H1 (cell line): ENCODE results near the gene TET1. TPM values are rescaled to one million over a fixed set of nuclear protein-coding genes. Genes with fewer than 3 reads are reported as not detected.

Source experiments
- CTCF ChIA-PET: fragments of 300-600 bp; sonication (Branson Sonifier 250); formaldehyde crosslinking; loops from one replicate; lab custom pipeline; 2021; ENCODE audit not compliant: partially characterized antibody; lab: Charles Lee
- POLR2A ChIA-PET: fragments of 300-600 bp; sonication (Branson Sonifier 250); formaldehyde crosslinking; loops from one replicate; lab custom pipeline; 2021; ENCODE audit warnings: inconsistent platforms; ENCODE audit not compliant: partially characterized antibody; lab: Charles Lee
- DNase-seq, 2 experiments: peaks; one replicate each; pipeline versions ENCODE4 v3.0.0 to v3.0.0-alpha.2; 2010 to 2022; ENCODE audit warnings: low spot score in 2 of 2, low read depth in 1 of 2, mixed read lengths in 1 of 2
- FAIRE-seq: peaks from 2 replicates; lab custom pipeline; 2011; peaks lifted over from hg19 to GRCh38; lab: Jason Lieb, UNC
- H2AFZ ChIP-seq: 2 replicates; pipeline ENCODE4 v1.8.1; 2012; ENCODE audit warnings: low read length, inconsistent platforms
- H2AK5ac ChIP-seq: 2 replicates; pipeline ENCODE4 v1.6.1; 2013; ENCODE audit warnings: low read depth, low read length
- H2BK120ac ChIP-seq: replicated peaks from 2 replicates; pipeline ENCODE3; 2013; ENCODE audit warnings: low read depth, low read length, inconsistent platforms
- H2BK12ac ChIP-seq: 2 replicates; pipeline ENCODE4 v1.6.1; 2013; ENCODE audit warnings: low read depth, low read length
- H2BK15ac ChIP-seq: 2 replicates; pipeline ENCODE4 v1.6.1; 2013; ENCODE audit warnings: low read length
- H2BK20ac ChIP-seq: 2 replicates; pipeline ENCODE4 v1.6.1; 2013; ENCODE audit warnings: low read length
- H2BK5ac ChIP-seq: 2 replicates; pipeline ENCODE4 v1.6.1; 2013; ENCODE audit warnings: low read depth, low read length
- H3K14ac ChIP-seq: 2 replicates; pipeline ENCODE4 v1.6.1; 2013; ENCODE audit warnings: inconsistent platforms; ENCODE audit not compliant: insufficient read length
- H3K18ac ChIP-seq: 2 replicates; pipeline ENCODE4 v1.6.1; 2013; ENCODE audit warnings: low read length; ENCODE audit errors: extremely low read depth
- H3K23ac ChIP-seq: 2 replicates; pipeline ENCODE4 v1.6.1; 2013; ENCODE audit warnings: inconsistent platforms; ENCODE audit not compliant: insufficient read length
- H3K23me2 ChIP-seq: 2 replicates; pipeline ENCODE4 v1.6.1; 2013; ENCODE audit warnings: low read depth, low read length
- H3K27ac ChIP-seq: 2 replicates; pipeline ENCODE4 v1.6.1; 2011; ENCODE audit warnings: low read depth, low read length, inconsistent platforms
- H3K27me3 ChIP-seq, 4 experiments: replicated peaks in 1 of 4; 1 replicate in 1 of 4; 2 replicates in 3 of 4; pipeline versions ENCODE4 v1.6.1 to v1.8.1; 2011 to 2013; ENCODE audit warnings: low read length in 3 of 4, mild to moderate bottlenecking in 3 of 4, inconsistent platforms in 2 of 4, mixed read lengths in 2 of 4, moderate library complexity in 1 of 4; ENCODE audit not compliant: control insufficient read depth in 3 of 4, insufficient read depth in 3 of 4; ENCODE audit errors: extremely low read depth in 1 of 4
- H3K36me3 ChIP-seq, 4 experiments: 2 replicates each; pipeline versions ENCODE4 v1.6.1 to v1.8.1; 2011 to 2013; ENCODE audit warnings: mild to moderate bottlenecking in 4 of 4, low read length in 3 of 4, moderate library complexity in 2 of 4, control low read depth in 1 of 4, inconsistent platforms in 1 of 4; ENCODE audit not compliant: insufficient read depth in 4 of 4, control insufficient read depth in 2 of 4
- H3K4ac ChIP-seq: replicated peaks from 2 replicates; pipeline ENCODE3; 2013; ENCODE audit warnings: low read length, low read depth, mixed read lengths, inconsistent platforms; ENCODE audit not compliant: insufficient read length
- H3K4me1 ChIP-seq, 4 experiments: replicated peaks in 1 of 4; 1 replicate in 1 of 4; 2 replicates in 3 of 4; pipeline versions ENCODE4 v1.6.1 to v1.8.1; 2011 to 2013; ENCODE audit warnings: low read length in 3 of 4, inconsistent platforms in 2 of 4, mixed read lengths in 1 of 4; ENCODE audit not compliant: insufficient read depth in 4 of 4, control insufficient read depth in 3 of 4
- H3K4me2 ChIP-seq, 2 experiments: 2 replicates each; pipeline versions ENCODE4 v1.6.1 to v1.8.1; 2011 to 2013; ENCODE audit warnings: low read depth in 2 of 2, low read length in 2 of 2, control low read depth in 1 of 2, inconsistent platforms in 1 of 2, mild to moderate bottlenecking in 1 of 2; ENCODE audit not compliant: insufficient read depth in 1 of 2
- H3K4me3 ChIP-seq, 4 experiments: fragments of 200-600, 300-600 bp in 1 of 4; sonication (generic), shearing (Covaris generic), sonication (Bioruptor Twin) in 1 of 4; 2 replicates each; pipeline versions ENCODE4 v1.5.1 to v1.8.1; 2011 to 2016; ENCODE audit warnings: low read length in 4 of 4, low read depth in 3 of 4, control low read depth in 2 of 4, inconsistent platforms in 2 of 4, mild to moderate bottlenecking in 2 of 4, mixed read lengths in 1 of 4, moderate library complexity in 1 of 4; ENCODE audit not compliant: insufficient read depth in 2 of 4; ENCODE audit errors: extremely low read depth in 1 of 4
- H3K56ac ChIP-seq: replicated peaks from 2 replicates; pipeline ENCODE3; 2013; ENCODE audit warnings: low read depth, mild to moderate bottlenecking, mixed read lengths, low read length, inconsistent platforms; ENCODE audit not compliant: insufficient read length
- H3K79me1 ChIP-seq: 2 replicates; pipeline ENCODE4 v1.6.1; 2013; ENCODE audit warnings: low read depth, low read length, control low read depth
- H3K79me2 ChIP-seq, 2 experiments: 2 replicates each; pipeline versions ENCODE4 v1.6.1 to v1.8.1; 2012 to 2013; ENCODE audit warnings: low read length in 2 of 2, mild to moderate bottlenecking in 2 of 2, inconsistent platforms in 1 of 2; ENCODE audit not compliant: insufficient read depth in 2 of 2, control insufficient read depth in 1 of 2
- H3K9ac ChIP-seq, 4 experiments: replicated peaks in 1 of 4; 1 replicate in 1 of 4; 2 replicates in 3 of 4; pipeline versions ENCODE4 v1.6.1 to v1.8.1; 2011 to 2013; ENCODE audit warnings: low read depth in 3 of 4, low read length in 3 of 4, control low read depth in 2 of 4, mild to moderate bottlenecking in 2 of 4, moderate library complexity in 2 of 4, inconsistent platforms in 1 of 4; ENCODE audit errors: extremely low read depth in 1 of 4
- H3K9me3 ChIP-seq, 2 experiments: 2 replicates each; pipeline versions ENCODE4 v1.6.1 to v1.8.1; 2012 to 2013; ENCODE audit warnings: mild to moderate bottlenecking in 2 of 2, moderate library complexity in 2 of 2, control low read depth in 1 of 2, inconsistent platforms in 1 of 2, low read depth in 1 of 2, low read length in 1 of 2, mixed read lengths in 1 of 2; ENCODE audit not compliant: insufficient read depth in 2 of 2
- H4K20me1 ChIP-seq, 2 experiments: replicated peaks in 1 of 2; 2 replicates each; pipeline versions ENCODE3 to v1.8.1; 2011 to 2013; ENCODE audit warnings: inconsistent platforms in 2 of 2, low read length in 2 of 2, mild to moderate bottlenecking in 1 of 2; ENCODE audit not compliant: insufficient read depth in 2 of 2, control insufficient read depth in 1 of 2
- H4K5ac ChIP-seq: 2 replicates; pipeline ENCODE4 v1.6.1; 2013; ENCODE audit warnings: low read length, low read depth, mixed read lengths, inconsistent platforms; ENCODE audit not compliant: insufficient read length
- H4K8ac ChIP-seq: 2 replicates; pipeline ENCODE4 v1.8.0; 2013; ENCODE audit warnings: mild to moderate bottlenecking, moderate library complexity, low read length, inconsistent platforms; ENCODE audit not compliant: insufficient read depth; ENCODE audit errors: extremely low read depth
- H4K91ac ChIP-seq: replicated peaks from 2 replicates; pipeline ENCODE3; 2013; ENCODE audit warnings: low read length, mixed read lengths, inconsistent platforms; ENCODE audit not compliant: insufficient read length
- ATF3 ChIP-seq: IDR thresholded peaks from 2 replicates; pipeline ENCODE4 v1.6.1; 2011; ENCODE audit warnings: low read depth, mild to moderate bottlenecking, low read length; ENCODE audit not compliant: insufficient read depth
- CHD1 ChIP-seq: IDR thresholded peaks from 2 replicates; pipeline ENCODE4 v1.6.1; 2012; ENCODE audit warnings: low read depth, low read length, improper control_type of control experiment
- CTCF ChIP-seq, 3 experiments: IDR thresholded peaks; 1 replicate in 2 of 3; 2 replicates in 1 of 3; pipeline versions ENCODE4 v1.5.1 to v1.6.1; 2011; ENCODE audit warnings: low read length in 3 of 3, mild to moderate bottlenecking in 3 of 3, inconsistent platforms in 2 of 3, low read depth in 1 of 3, moderate library complexity in 1 of 3; ENCODE audit not compliant: insufficient read depth in 1 of 3; ENCODE audit errors: control extremely low read depth in 1 of 3
- HDAC6 ChIP-seq: IDR thresholded peaks from one replicate; pipeline ENCODE4 v1.7.1; 2012; ENCODE audit warnings: low read depth, mild to moderate bottlenecking, inconsistent platforms, low read length, moderate library complexity
- KDM5A ChIP-seq: fragments of 200-600 bp; IDR thresholded peaks from 2 replicates; pipeline ENCODE4 v1.7.1; 2012; ENCODE audit warnings: mild to moderate bottlenecking, low read length, inconsistent platforms, mixed read lengths
- MAX ChIP-seq: IDR thresholded peaks from 2 replicates; pipeline ENCODE4 v1.6.1; 2012; ENCODE audit warnings: inconsistent platforms
- RAD21 ChIP-seq, 2 experiments: IDR thresholded peaks in 1 of 2; conservative IDR thresholded peaks in 1 of 2; 2 replicates each; pipeline ENCODE4 v1.6.1; 2011; ENCODE audit warnings: low read depth in 2 of 2, low read length in 2 of 2, improper control_type of control experiment in 1 of 2, inconsistent platforms in 1 of 2, mild to moderate bottlenecking in 1 of 2, moderate library complexity in 1 of 2
- SIRT6 ChIP-seq: IDR thresholded peaks from one replicate; pipeline ENCODE4 v1.7.1; 2012; ENCODE audit warnings: low read length, inconsistent platforms
- SIX5 ChIP-seq: IDR thresholded peaks from 2 replicates; pipeline ENCODE4 v1.6.1; 2011; ENCODE audit warnings: mild to moderate bottlenecking, low read depth, low read length
- YY1 ChIP-seq: IDR thresholded peaks from 2 replicates; pipeline ENCODE4 v1.6.1; 2011; ENCODE audit warnings: low read depth, mild to moderate bottlenecking, low read length
- WGBS, 2 experiments: shearing (Covaris generic) in 1 of 2; methylation state at CpG; one replicate each; pipeline versions ENCODE4 v1.1.6 to v1.1.7; 2013 to 2015; ENCODE audit warnings: low lambda C conversion rate in 2 of 2, mixed read lengths in 2 of 2, inconsistent platforms in 1 of 2, low coverage in 1 of 2, missing lambda C conversion rate in 1 of 2; ENCODE audit not compliant: insufficient replicate concordance in 2 of 2, insufficient coverage in 1 of 2, insufficient read length in 1 of 2; ENCODE audit errors: extremely low coverage in 1 of 2, missing lambda C conversion rate in 1 of 2; 5-methylcytosine and 5-hydroxymethylcytosine counted together
- polyA plus RNA-seq, 7 experiments: library from polyadenylated mRNA; depleted of rRNA in 3 of 7; stranded (reverse) in 5 of 7; unstranded in 2 of 7; fragments of >200 nt in 5 of 7; fragments of 200-250 nt in 2 of 7; gene quantifications; 1 replicate in 5 of 7; 2 replicates in 1 of 7; 4 replicates in 1 of 7; pipeline versions ENCODE4 v1.2.1 to v1.2.3, GENCODE V29; 2011 to 2013; ENCODE audit warnings: missing spikeins in 2 of 7, mixed read lengths in 2 of 7
- total RNA-seq: library from RNA; stranded (reverse); fragmentation: NEBNext Ultra II Directional; extraction: Animal tissue kit (Norgen Biotek cat#: 25700); gene quantifications from 2 replicates; pipeline ENCODE4 v1.2.1, GENCODE V29; 2021

TET1 gene
- total and polyA plus RNA-seq, 2 of the 8 experiments (the other 6 are each of a cell fraction or from before 2014, with no cell fraction given) = 15.2 to 69.3 TPM

DNA sequence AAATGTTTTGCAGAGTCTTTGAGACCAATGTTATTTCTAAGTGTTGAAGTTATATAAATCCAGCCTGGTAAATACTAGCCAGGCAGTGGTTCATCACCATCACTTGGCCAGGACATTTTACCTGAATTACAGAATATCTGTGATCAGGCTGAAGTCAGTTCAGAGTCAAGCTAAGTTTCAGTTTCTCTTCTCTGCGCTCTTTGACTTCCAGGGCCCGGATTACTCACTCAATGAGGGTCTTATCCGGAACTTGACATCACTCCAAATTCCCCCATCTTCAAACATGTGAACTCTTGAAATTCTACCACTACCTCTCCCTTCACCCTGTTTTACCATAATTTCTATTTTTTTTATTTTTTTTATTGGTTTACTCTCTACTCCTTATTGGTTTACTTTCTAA is 124.3 kb downstream of the TET1 start:
- Histone ChIP-seq H3K4me3 (no peak overlapping the region), H2BK15ac (no peak overlapping the region), H3K27ac (no peak overlapping the region), H3K18ac (no peak overlapping the region), H3K4me1 (no peaks in the 10 kb centered on the region), H2BK20ac (no peak overlapping the region), H3K14ac (no peak overlapping the region), H2AK5ac (no peak overlapping the region), H3K9ac (no peak overlapping the region), H4K8ac (no peak overlapping the region), H4K91ac (no peak overlapping the region), H4K5ac (no peak overlapping the region), H3K23ac (no peak overlapping the region), H2AFZ (no peak overlapping the region), H3K36me3 (peaks cover 14 to 70% (median 49%) of the 10 kb centered on the region in 4 experiments), H3K23me2 (no peaks in the 10 kb centered on the region), H3K9me3 (no peaks in the 10 kb centered on the region), H3K79me2 (no peaks in the 10 kb centered on the region), H3K4me2 (no peak overlapping the region), H3K27me3 (no peaks in the 10 kb centered on the region), H3K79me1 (no peaks in the 10 kb centered on the region), H4K20me1 (peaks cover 0 to 3% of the 10 kb centered on the region in 2 experiments), H3K4ac (no peak overlapping the region), H3K56ac (no peak overlapping the region), H2BK12ac (no peak overlapping the region), H2BK5ac (no peak overlapping the region), H2BK120ac (no peak overlapping the region)
- no peak for DNase-seq
- TF ChIP-seq RAD21 (IDR thresholded peaks at IDR 0.05 in 1 of 2, conservative IDR thresholded peaks at IDR 0.05 in 1 of 2; ENCODE audit: low read depth in 2 of 2, low read length in 2 of 2) (no peak), CTCF (IDR thresholded peaks at IDR 0.05; ENCODE audit: control extremely low read depth in 1 of 3, insufficient read depth in 1 of 3, low read depth in 1 of 3, low read length in 3 of 3) (no peak), KDM5A (no peak), HDAC6 (no peak), SIRT6 (no peak), YY1 (no peak), SIX5 (no peak), MAX (no peak), ATF3 (no peak), CHD1 (no peak)
- FAIRE-seq = no peak
- 97% methylated on average over 3 of the region's 3 CpGs; no CpG with 5 or more reads in 1 of the 2 experiments for WGBS, 2 experiments
- ChIA-PET POLR2A (no interaction called here), CTCF (interaction anchor here (1.0 kb wide), 1 partner anchor 12 kb away, joined by 3 read pairs; no protein-coding TSS in a partner anchor)
